PFSK-1 (cell line): Measurements from ENCODE around the gene ARID4A.

Experiments
- FOXP2 ChIP-seq: optimal IDR thresholded peaks from 2 replicates; pipeline ENCODE3; 2011; ENCODE audit warnings: borderline replicate concordance, control low read depth, inconsistent platforms; ENCODE audit not compliant: insufficient read depth; ENCODE audit errors: extremely low read length, extremely low read depth
- POLR2AphosphoS5 ChIP-seq: IDR thresholded peaks from 2 replicates; pipeline ENCODE4 v1.6.1; 2012; ENCODE audit warnings: low read depth, mild to moderate bottlenecking, control low read depth, low read length, moderate library complexity
- SIN3A ChIP-seq: IDR thresholded peaks from 2 replicates; pipeline ENCODE4 v1.6.1; 2012; ENCODE audit warnings: mild to moderate bottlenecking, low read length, moderate library complexity, borderline replicate concordance; ENCODE audit not compliant: insufficient read depth
- TF ChIP-seq, protein P1 (sequence below), 2 experiments: IDR thresholded peaks; 2 replicates each; pipeline versions ENCODE4 v1.6.1 to v1.8.0; 2011 to 2012; ENCODE audit warnings: low read depth in 2 of 2, low read length in 2 of 2, control low read depth in 1 of 2, inconsistent platforms in 1 of 2, mild to moderate bottlenecking in 1 of 2, moderate library complexity in 1 of 2; ENCODE audit not compliant: insufficient read depth in 1 of 2

DNA sequence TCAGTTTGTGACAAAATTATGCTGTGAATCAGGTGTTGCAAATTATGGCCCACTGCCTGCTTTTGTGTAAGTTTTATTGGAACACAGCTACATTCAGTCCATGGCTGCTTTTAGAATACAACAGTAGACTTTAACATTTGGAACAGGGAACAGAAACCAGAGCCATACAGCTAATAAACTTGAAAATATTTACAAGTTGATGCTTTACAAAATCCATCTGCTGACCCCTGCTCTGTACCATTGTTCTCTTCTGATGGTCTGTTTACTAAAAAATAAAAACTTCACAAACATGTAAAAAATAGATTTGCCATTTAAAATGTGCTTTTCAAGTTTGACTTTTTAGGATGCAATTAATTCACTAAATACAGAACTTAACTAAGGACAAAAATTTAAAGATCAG is 33.0 kb upstream of the ARID4A start:
- TF ChIP-seq SIN3A (no peak), FOXP2 (no peak), POLR2AphosphoS5 (no peak; the same call in 1 of the 2 replicates)
- TF ChIP-seq, protein P1, sequence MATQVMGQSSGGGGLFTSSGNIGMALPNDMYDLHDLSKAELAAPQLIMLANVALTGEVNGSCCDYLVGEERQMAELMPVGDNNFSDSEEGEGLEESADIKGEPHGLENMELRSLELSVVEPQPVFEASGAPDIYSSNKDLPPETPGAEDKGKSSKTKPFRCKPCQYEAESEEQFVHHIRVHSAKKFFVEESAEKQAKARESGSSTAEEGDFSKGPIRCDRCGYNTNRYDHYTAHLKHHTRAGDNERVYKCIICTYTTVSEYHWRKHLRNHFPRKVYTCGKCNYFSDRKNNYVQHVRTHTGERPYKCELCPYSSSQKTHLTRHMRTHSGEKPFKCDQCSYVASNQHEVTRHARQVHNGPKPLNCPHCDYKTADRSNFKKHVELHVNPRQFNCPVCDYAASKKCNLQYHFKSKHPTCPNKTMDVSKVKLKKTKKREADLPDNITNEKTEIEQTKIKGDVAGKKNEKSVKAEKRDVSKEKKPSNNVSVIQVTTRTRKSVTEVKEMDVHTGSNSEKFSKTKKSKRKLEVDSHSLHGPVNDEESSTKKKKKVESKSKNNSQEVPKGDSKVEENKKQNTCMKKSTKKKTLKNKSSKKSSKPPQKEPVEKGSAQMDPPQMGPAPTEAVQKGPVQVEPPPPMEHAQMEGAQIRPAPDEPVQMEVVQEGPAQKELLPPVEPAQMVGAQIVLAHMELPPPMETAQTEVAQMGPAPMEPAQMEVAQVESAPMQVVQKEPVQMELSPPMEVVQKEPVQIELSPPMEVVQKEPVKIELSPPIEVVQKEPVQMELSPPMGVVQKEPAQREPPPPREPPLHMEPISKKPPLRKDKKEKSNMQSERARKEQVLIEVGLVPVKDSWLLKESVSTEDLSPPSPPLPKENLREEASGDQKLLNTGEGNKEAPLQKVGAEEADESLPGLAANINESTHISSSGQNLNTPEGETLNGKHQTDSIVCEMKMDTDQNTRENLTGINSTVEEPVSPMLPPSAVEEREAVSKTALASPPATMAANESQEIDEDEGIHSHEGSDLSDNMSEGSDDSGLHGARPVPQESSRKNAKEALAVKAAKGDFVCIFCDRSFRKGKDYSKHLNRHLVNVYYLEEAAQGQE (IDR thresholded peaks at IDR 0.05; ENCODE audit: insufficient read depth in 1 of 2, low read depth in 2 of 2, low read length in 2 of 2) = no peak
